ENCODE results near the gene CDH23.

- TF ChIP-seq GATA2 (IDR thresholded peaks at IDR 0.05; ENCODE audit: low read depth, low read length) (no peak), GATA3 (IDR thresholded peaks at IDR 0.05; ENCODE audit: low read depth, low read length) (no peak)
These were observed 342.7 kb downstream of the CDH23 start for GRCh38 chr10:71739358-71739900.

Data from SH-SY5Y (cell line).